KMS-11 (cell line): ENCODE measurements around the gene KCNN3.
A peak's percentile ranks its signal among the peaks of the same experiment; 100 is the strongest.

Source experiments
- H2AFZ ChIP-seq: fragments of 200-600 bp; sonication (generic); 2 replicates; pipeline ENCODE4 v1.6.1; 2016; ENCODE audit warnings: antibody characterized with exemption, mixed run types, low read depth
- H3K27ac ChIP-seq: fragments of 200-600 bp; sonication (generic); 2 replicates; pipeline ENCODE4 v1.6.1; 2016; ENCODE audit warnings: mild to moderate bottlenecking, mixed run types
- H3K27me3 ChIP-seq: fragments of 200-600 bp; sonication (generic); 2 replicates; pipeline ENCODE4 v1.6.1; 2017; ENCODE audit warnings: mild to moderate bottlenecking, low read depth, mixed run types, moderate library complexity; ENCODE audit not compliant: insufficient read depth
- H3K36me3 ChIP-seq: fragments of 200-600 bp; sonication (generic); 2 replicates; pipeline ENCODE4 v1.6.1; 2017; ENCODE audit warnings: mild to moderate bottlenecking, mixed run types; ENCODE audit not compliant: insufficient read depth
- H3K4me1 ChIP-seq: fragments of 200-600 bp; sonication (generic); 2 replicates; pipeline ENCODE4 v1.6.1; 2016; ENCODE audit warnings: mild to moderate bottlenecking, low read depth, mixed run types; ENCODE audit not compliant: poor library complexity, severe bottlenecking
- H3K4me2 ChIP-seq: fragments of 200-600 bp; sonication (generic); 2 replicates; pipeline ENCODE4 v1.7.0; 2016; ENCODE audit warnings: mild to moderate bottlenecking, mixed run types
- H3K4me3 ChIP-seq: fragments of 200-600 bp; sonication (generic); IDR thresholded peaks from 2 replicates; pipeline ENCODE4 v1.6.1; 2017; ENCODE audit warnings: low read depth, low read length, mixed read lengths; ENCODE audit not compliant: insufficient read depth
- H3K79me2 ChIP-seq: fragments of 200-600 bp; sonication (generic); 2 replicates; pipeline ENCODE4 v1.6.1; 2016; ENCODE audit warnings: low read depth, mixed run types; ENCODE audit not compliant: insufficient read depth
- H3K9ac ChIP-seq: fragments of 200-600 bp; sonication (generic); 2 replicates; pipeline ENCODE4 v1.6.1; 2016; ENCODE audit warnings: mild to moderate bottlenecking, mixed run types
- H4K20me1 ChIP-seq: fragments of 200-600 bp; sonication (generic); 2 replicates; pipeline ENCODE4 v1.6.1; 2016; ENCODE audit warnings: mild to moderate bottlenecking, mixed run types; ENCODE audit not compliant: insufficient read depth
- CTCF ChIP-seq: fragments of 200-600 bp; sonication (generic); conservative IDR thresholded peaks from 2 replicates; pipeline ENCODE4 v1.6.1; 2017; ENCODE audit warnings: low read depth, mild to moderate bottlenecking, antibody characterized with exemption, low read length, moderate library complexity, mixed read lengths

The KCNN3 gene

GRCh38 chr1:154694995-154695394 lies 175.1 kb downstream of the KCNN3 start:
- Histone ChIP-seq H2AFZ (no peak overlapping the region), H4K20me1 (no peaks in the 10 kb centered on the region), H3K4me2 (no peak overlapping the region), H3K4me3 (no peak overlapping the region), H3K27me3 (no peaks in the 10 kb centered on the region), H3K27ac (no peak overlapping the region), H3K36me3 (no peaks in the 10 kb centered on the region), H3K79me2 (no peaks in the 10 kb centered on the region), H3K9ac (no peak overlapping the region), H3K4me1 (peaks cover 5% of the 10 kb centered on the region)
- TF ChIP-seq CTCF: no peak

GRCh38 chr1:154689083-154689482 lies 181.0 kb downstream of the KCNN3 start:
- no peaks in the 10 kb centered on the region for H3K27me3 ChIP-seq
- H3K4me3 ChIP-seq: no peak overlapping the region
- no peak overlapping the region for H3K4me2 ChIP-seq
- no peak for TF ChIP-seq CTCF
- H3K27ac ChIP-seq: no peak overlapping the region
- H3K36me3 ChIP-seq: no peaks in the 10 kb centered on the region
- H4K20me1 ChIP-seq: no peaks in the 10 kb centered on the region
- H3K4me1 ChIP-seq: peaks cover 16% of the 10 kb centered on the region
- H3K9ac ChIP-seq: no peak overlapping the region
- H3K79me2 ChIP-seq: no peaks in the 10 kb centered on the region
- no peak overlapping the region for H2AFZ ChIP-seq

GRCh38 chr1:154686507-154686906 lies 183.6 kb downstream of the KCNN3 start:
- no peak overlapping the region for H3K9ac ChIP-seq
- H3K79me2 ChIP-seq: no peaks in the 10 kb centered on the region
- H3K36me3 ChIP-seq: no peaks in the 10 kb centered on the region
- H3K4me2 ChIP-seq: peak overlapping the region; percentile 4; the same call in 1 of the 2 replicates
- H3K4me3 ChIP-seq: no peak overlapping the region
- no peak for TF ChIP-seq CTCF
- H4K20me1 ChIP-seq: no peaks in the 10 kb centered on the region
- no peak overlapping the region for H2AFZ ChIP-seq
- H3K27ac ChIP-seq: no peak overlapping the region
- no peaks in the 10 kb centered on the region for H3K27me3 ChIP-seq
- H3K4me1 ChIP-seq: peaks cover 16% of the 10 kb centered on the region

GRCh38 chr1:154683820-154684219 lies 186.3 kb downstream of the KCNN3 start:
- no peaks in the 10 kb centered on the region for H3K79me2 ChIP-seq
- no peak overlapping the region for H3K27ac ChIP-seq
- H3K4me1 ChIP-seq: peaks cover 16% of the 10 kb centered on the region
- H4K20me1 ChIP-seq: no peaks in the 10 kb centered on the region
- no peaks in the 10 kb centered on the region for H3K27me3 ChIP-seq
- TF ChIP-seq CTCF: no peak
- no peaks in the 10 kb centered on the region for H3K36me3 ChIP-seq
- no peak overlapping the region for H3K4me3 ChIP-seq
- H3K9ac ChIP-seq: no peak overlapping the region
- no peak overlapping the region for H3K4me2 ChIP-seq
- no peak overlapping the region for H2AFZ ChIP-seq
